IMR-90 (cell line): ENCODE data around the gene TBC1D1. TPM values are rescaled to one million over a fixed set of nuclear protein-coding genes. Genes with fewer than 3 reads are reported as not detected.

Experiments
- polyA plus RNA-seq, 3 experiments: library from polyadenylated mRNA; depleted of rRNA; stranded (reverse); fragments of >200 nt; gene quantifications; 2 replicates each; pipeline ENCODE4 v1.2.3, GENCODE V29; 2012; ENCODE audit warnings: low replicate concordance in 1 of 3
- total RNA-seq: library from RNA; depleted of rRNA; stranded (reverse); fragments of >200 nt; gene quantifications from 2 replicates; pipeline ENCODE4 v1.2.3, GENCODE V29; 2012
- TF ChIP-seq, protein P1 (sequence below): conservative IDR thresholded peaks from 2 replicates; pipeline ENCODE4 v1.5.1; 2012; ENCODE audit warnings: mild to moderate bottlenecking, low read depth, low read length, improper control_type of control experiment

The TBC1D1 gene
- total and polyA plus RNA-seq, 2 of the 4 experiments (the other 2 are of a cell fraction) = 42.4 to 104 TPM

DNA sequence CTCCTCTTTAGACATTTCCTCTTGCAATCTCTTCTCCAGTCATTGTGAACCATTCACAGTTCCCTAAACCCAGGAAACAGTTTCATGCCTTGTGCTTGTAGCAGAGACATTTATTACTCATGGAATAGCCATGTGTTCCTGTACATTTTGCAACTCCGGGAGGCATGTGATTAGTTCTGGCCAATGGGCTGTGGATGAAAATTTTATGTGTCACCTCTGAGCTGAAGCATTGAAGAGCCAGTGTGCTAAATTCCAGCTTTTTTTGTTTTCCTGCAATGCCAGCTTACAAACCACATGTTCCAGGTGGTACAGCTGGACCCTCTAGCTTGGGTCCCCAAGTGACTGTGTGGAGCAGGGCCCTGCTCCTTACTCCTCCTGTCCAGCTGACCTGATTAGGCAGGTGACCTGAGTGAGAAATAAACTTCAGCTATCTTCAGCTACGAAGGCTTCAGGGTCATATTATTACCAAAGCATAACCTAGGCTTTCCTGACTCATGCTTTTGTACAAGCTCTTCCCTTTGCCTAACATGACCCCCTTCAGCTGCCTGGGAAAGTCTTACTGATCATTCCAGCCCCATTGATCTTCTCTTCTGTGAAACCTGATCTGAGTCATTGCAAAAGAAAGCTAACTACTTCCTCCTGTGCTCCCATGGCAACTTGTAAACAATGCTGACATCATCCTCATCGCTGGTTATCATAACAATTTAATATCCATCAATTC, 269.8 kb downstream of the TBC1D1 start (continued):
- TF ChIP-seq, protein P1, sequence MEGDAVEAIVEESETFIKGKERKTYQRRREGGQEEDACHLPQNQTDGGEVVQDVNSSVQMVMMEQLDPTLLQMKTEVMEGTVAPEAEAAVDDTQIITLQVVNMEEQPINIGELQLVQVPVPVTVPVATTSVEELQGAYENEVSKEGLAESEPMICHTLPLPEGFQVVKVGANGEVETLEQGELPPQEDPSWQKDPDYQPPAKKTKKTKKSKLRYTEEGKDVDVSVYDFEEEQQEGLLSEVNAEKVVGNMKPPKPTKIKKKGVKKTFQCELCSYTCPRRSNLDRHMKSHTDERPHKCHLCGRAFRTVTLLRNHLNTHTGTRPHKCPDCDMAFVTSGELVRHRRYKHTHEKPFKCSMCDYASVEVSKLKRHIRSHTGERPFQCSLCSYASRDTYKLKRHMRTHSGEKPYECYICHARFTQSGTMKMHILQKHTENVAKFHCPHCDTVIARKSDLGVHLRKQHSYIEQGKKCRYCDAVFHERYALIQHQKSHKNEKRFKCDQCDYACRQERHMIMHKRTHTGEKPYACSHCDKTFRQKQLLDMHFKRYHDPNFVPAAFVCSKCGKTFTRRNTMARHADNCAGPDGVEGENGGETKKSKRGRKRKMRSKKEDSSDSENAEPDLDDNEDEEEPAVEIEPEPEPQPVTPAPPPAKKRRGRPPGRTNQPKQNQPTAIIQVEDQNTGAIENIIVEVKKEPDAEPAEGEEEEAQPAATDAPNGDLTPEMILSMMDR = no peak
